ENCODE measurements around the gene TDRKH.
A peak's percentile ranks its signal among the peaks of the same experiment; 100 is the strongest.

TDRKH gene

DNA sequence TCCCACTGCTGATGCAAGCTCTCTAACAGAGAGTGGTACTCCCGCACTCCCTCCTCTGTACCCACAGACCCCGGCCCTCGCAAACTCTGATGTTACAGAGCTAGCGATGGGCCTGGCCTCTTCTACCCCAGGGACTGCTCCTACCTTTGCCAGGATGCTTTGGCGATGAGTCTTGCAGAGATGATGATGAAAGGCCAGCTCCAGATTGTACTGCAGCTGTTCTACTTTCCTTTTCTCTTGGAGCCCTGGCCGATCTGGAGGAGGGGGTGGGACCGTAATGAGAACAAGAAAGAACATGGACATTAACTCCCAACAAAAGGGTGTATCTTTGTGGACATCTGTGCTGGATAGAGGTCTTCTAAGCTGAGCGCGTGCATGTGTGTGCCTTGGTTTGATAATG is 20.9 kb upstream of the TDRKH start:
- H3K27me3 ChIP-seq (ENCODE audit: insufficient read depth, low read length, poor library complexity): no peaks in the 10 kb centered on the region
- H3K79me1 ChIP-seq (ENCODE audit: low read length): no peaks in the 10 kb centered on the region
- H3K9ac ChIP-seq (ENCODE audit: low read length): no peak overlapping the region
- no peak overlapping the region for H2AK5ac ChIP-seq (ENCODE audit: low read length)
- no peaks in the 10 kb centered on the region for H3K4me1 ChIP-seq (ENCODE audit: control insufficient read depth, low read depth, low read length)
- no peak overlapping the region for H2BK120ac ChIP-seq (ENCODE audit: low read depth, low read length)
- no CpG with 5 or more reads among the region's 9 CpGs for WGBS (ENCODE audit: extremely low coverage, insufficient coverage, low lambda C conversion rate)
- peak; percentile 21 for DNase-seq
- no peaks in the 10 kb centered on the region for H3K79me2 ChIP-seq (ENCODE audit: control insufficient read depth, insufficient read depth, low read length)
- no peak overlapping the region for H3K4me3 ChIP-seq (ENCODE audit: low read length)
- no peak overlapping the region for H3K27ac ChIP-seq (ENCODE audit: low read depth, low read length)
- H2BK15ac ChIP-seq (replicated peaks; ENCODE audit: low read depth): no peak overlapping the region
- H3K4me2 ChIP-seq (ENCODE audit: low read length): no peak overlapping the region
- H2BK5ac ChIP-seq (ENCODE audit: low read length): no peak overlapping the region
- H4K5ac ChIP-seq (ENCODE audit: low read length): no peak overlapping the region
- no peak overlapping the region for H3K23ac ChIP-seq (ENCODE audit: low read length)
- no peak overlapping the region for H3K18ac ChIP-seq (ENCODE audit: low read length)
- H4K8ac ChIP-seq (ENCODE audit: low read depth, low read length): no peak overlapping the region
- H3K36me3 ChIP-seq (ENCODE audit: control insufficient read depth, insufficient read depth, low read length): no peaks in the 10 kb centered on the region
- H3K4ac ChIP-seq (ENCODE audit: low read depth, low read length): no peak overlapping the region
- H3K56ac ChIP-seq (ENCODE audit: low read length): no peak overlapping the region

DNA sequence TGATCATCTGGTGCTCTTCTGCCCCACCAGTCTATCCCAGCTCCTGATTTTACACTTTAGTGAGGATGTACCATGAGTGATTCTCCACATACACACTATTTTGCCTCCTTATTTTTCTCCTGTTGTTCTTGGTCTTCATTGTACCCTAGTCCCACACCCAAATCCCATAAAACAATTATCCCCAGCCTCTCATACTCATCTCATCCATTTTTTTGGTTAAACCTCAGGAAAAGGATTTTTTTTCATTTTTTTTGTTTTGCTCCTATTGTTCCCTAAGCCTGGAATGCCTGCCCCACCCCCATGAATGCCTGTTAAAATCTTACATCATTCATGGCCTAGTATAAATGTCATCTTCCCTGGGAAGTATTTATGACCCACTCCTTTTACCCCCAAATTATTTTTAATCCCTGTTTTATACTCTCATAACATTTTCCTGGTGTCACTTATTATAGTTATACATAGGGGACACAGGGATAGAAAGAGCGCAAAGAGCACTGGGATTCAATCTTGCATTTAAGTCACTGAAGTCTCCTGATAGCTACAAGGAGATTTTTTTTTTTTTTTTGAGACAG is 19.8 kb upstream of the TDRKH start:
- Histone ChIP-seq H2AK5ac (ENCODE audit: low read length) (no peak overlapping the region), H3K27me3 (ENCODE audit: insufficient read depth, low read length, poor library complexity) (no peaks in the 10 kb centered on the region), H3K4ac (ENCODE audit: low read depth, low read length) (no peak overlapping the region), H3K56ac (ENCODE audit: low read length) (peak overlapping the region; percentile 44), H3K4me3 (ENCODE audit: low read length) (no peak overlapping the region), H3K79me2 (ENCODE audit: control insufficient read depth, insufficient read depth, low read length) (no peaks in the 10 kb centered on the region), H4K8ac (ENCODE audit: low read depth, low read length) (no peak overlapping the region), H3K4me1 (ENCODE audit: control insufficient read depth, low read depth, low read length) (no peaks in the 10 kb centered on the region), H2BK15ac (replicated peaks; ENCODE audit: low read depth) (no peak overlapping the region), H3K9ac (ENCODE audit: low read length) (no peak overlapping the region), H2BK120ac (ENCODE audit: low read depth, low read length) (no peak overlapping the region), H3K27ac (ENCODE audit: low read depth, low read length) (no peak overlapping the region), H2BK5ac (ENCODE audit: low read length) (no peak overlapping the region), H3K36me3 (ENCODE audit: control insufficient read depth, insufficient read depth, low read length) (no peaks in the 10 kb centered on the region), H3K4me2 (ENCODE audit: low read length) (no peak overlapping the region), H4K5ac (ENCODE audit: low read length) (no peak overlapping the region), H3K18ac (ENCODE audit: low read length) (no peak overlapping the region), H3K23ac (ENCODE audit: low read length) (no peak overlapping the region), H3K79me1 (ENCODE audit: low read length) (no peaks in the 10 kb centered on the region)
- no CpG with 5 or more reads among the region's 1 CpG for WGBS (ENCODE audit: extremely low coverage, insufficient coverage, low lambda C conversion rate)
- peak; percentile 65 for DNase-seq

DNA sequence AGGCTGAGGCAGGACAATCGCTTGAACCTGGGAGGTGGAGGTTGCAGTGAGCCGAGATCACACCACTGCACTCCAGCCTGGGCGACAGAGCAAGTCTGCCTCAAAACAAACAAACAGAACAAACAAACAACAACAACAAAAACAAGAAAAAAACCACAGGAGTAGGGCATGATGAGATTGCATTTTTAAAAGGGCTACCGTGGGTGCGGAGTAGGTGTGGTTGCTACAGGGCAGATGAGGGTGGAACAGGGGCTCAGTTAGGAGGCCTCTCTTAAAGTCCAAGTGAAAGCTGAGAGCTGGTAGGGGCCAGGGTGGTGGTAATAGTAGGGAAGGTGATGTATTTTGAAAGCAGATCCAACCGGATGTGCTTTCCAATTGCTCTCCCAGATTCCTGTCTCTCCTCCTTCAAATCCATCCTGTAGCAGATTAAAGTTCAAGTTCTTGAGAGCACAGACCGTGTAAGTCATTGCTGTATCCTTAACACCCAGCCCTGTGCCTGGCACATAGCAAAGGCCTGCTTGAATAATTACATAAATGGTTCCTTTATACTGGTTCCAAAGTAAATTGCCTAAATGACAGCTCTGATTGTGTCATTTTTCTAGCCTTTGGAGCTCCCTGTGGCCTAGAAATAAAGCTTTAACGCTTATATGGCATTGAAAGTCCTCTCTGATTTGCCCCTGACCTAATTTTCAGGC is 19.1 kb upstream of the TDRKH start:
- Histone ChIP-seq H3K4me2 (ENCODE audit: low read length) (no peak overlapping the region), H3K27me3 (ENCODE audit: insufficient read depth, low read length, poor library complexity) (no peaks in the 10 kb centered on the region), H3K56ac (ENCODE audit: low read length) (peak overlapping the region; percentile 44), H2BK5ac (ENCODE audit: low read length) (no peak overlapping the region), H3K4ac (ENCODE audit: low read depth, low read length) (no peak overlapping the region), H3K79me1 (ENCODE audit: low read length) (no peaks in the 10 kb centered on the region), H3K4me3 (ENCODE audit: low read length) (no peak overlapping the region), H4K5ac (ENCODE audit: low read length) (no peak overlapping the region), H2BK15ac (replicated peaks; ENCODE audit: low read depth) (no peak overlapping the region), H4K8ac (ENCODE audit: low read depth, low read length) (no peak overlapping the region), H3K23ac (ENCODE audit: low read length) (no peak overlapping the region), H3K4me1 (ENCODE audit: control insufficient read depth, low read depth, low read length) (no peaks in the 10 kb centered on the region), H3K18ac (ENCODE audit: low read length) (no peak overlapping the region), H3K79me2 (ENCODE audit: control insufficient read depth, insufficient read depth, low read length) (no peaks in the 10 kb centered on the region), H2BK120ac (ENCODE audit: low read depth, low read length) (no peak overlapping the region), H3K27ac (ENCODE audit: low read depth, low read length) (no peak overlapping the region), H3K36me3 (ENCODE audit: control insufficient read depth, insufficient read depth, low read length) (no peaks in the 10 kb centered on the region), H3K9ac (ENCODE audit: low read length) (no peak overlapping the region), H2AK5ac (ENCODE audit: low read length) (no peak overlapping the region)
- no CpG with 5 or more reads among the region's 8 CpGs for WGBS (ENCODE audit: extremely low coverage, insufficient coverage, low lambda C conversion rate)
- DNase-seq: peak; percentile 34

DNA sequence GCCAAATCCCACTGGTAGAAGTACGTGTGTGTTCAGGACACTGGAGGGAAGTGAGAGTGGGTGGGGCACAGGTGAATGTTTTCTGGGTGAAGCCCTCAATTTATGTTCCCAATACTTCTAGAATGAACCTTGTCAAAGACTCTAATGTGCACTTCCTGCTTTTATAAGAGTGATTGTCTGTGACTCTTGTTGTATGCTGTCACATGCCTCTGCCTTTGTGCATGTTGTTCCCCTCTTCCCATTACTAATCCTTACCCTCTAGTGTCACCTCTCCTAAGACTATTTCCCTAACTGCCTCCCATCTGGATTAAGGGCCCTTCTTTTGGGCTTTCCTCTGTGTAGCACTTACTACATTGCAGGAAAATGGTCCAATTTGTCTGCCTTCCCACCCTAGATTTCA is 17.5 kb upstream of the TDRKH start:
- no peaks in the 10 kb centered on the region for H3K79me2 ChIP-seq (ENCODE audit: control insufficient read depth, insufficient read depth, low read length)
- H2BK5ac ChIP-seq (ENCODE audit: low read length): no peak overlapping the region
- H3K56ac ChIP-seq (ENCODE audit: low read length): no peak overlapping the region
- H3K36me3 ChIP-seq (ENCODE audit: control insufficient read depth, insufficient read depth, low read length): no peaks in the 10 kb centered on the region
- no peak overlapping the region for H2AK5ac ChIP-seq (ENCODE audit: low read length)
- no peaks in the 10 kb centered on the region for H3K4me1 ChIP-seq (ENCODE audit: control insufficient read depth, low read depth, low read length)
- no peaks in the 10 kb centered on the region for H3K27me3 ChIP-seq (ENCODE audit: insufficient read depth, low read length, poor library complexity)
- H2BK120ac ChIP-seq (ENCODE audit: low read depth, low read length): no peak overlapping the region
- H3K9ac ChIP-seq (ENCODE audit: low read length): no peak overlapping the region
- H3K4me3 ChIP-seq (ENCODE audit: low read length): no peak overlapping the region
- no peak overlapping the region for H4K5ac ChIP-seq (ENCODE audit: low read length)
- H3K79me1 ChIP-seq (ENCODE audit: low read length): no peaks in the 10 kb centered on the region
- H3K23ac ChIP-seq (ENCODE audit: low read length): no peak overlapping the region
- no peak for DNase-seq
- no peak overlapping the region for H4K8ac ChIP-seq (ENCODE audit: low read depth, low read length)
- no peak overlapping the region for H3K4ac ChIP-seq (ENCODE audit: low read depth, low read length)
- no CpG with 5 or more reads among the region's 1 CpG for WGBS (ENCODE audit: extremely low coverage, insufficient coverage, low lambda C conversion rate)
- no peak overlapping the region for H3K27ac ChIP-seq (ENCODE audit: low read depth, low read length)
- H2BK15ac ChIP-seq (replicated peaks; ENCODE audit: low read depth): no peak overlapping the region
- no peak overlapping the region for H3K18ac ChIP-seq (ENCODE audit: low read length)
- no peak overlapping the region for H3K4me2 ChIP-seq (ENCODE audit: low read length)

DNA sequence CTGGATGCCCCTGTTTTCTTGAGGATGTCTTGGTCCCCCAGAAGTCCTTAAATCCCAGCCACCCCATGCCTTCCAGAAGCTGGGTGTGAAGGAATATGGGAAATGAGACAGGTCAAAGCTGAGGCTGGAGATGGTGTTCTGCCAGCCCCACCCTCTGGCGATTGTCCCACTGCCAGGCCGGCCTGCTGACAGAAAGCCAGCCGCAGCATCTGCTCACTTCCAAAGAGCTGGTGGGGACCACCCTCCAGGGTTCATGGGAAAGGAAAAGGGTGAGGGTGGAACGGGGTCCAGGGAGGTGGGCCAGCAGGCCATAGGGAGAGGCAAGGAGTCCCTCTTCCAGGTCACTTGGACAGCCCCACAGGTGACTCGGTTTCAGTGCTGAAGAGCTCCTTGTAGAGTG is 16.8 kb upstream of the TDRKH start:
- no peaks in the 10 kb centered on the region for H3K36me3 ChIP-seq (ENCODE audit: control insufficient read depth, insufficient read depth, low read length)
- no peak overlapping the region for H3K4ac ChIP-seq (ENCODE audit: low read depth, low read length)
- no peak overlapping the region for H2AK5ac ChIP-seq (ENCODE audit: low read length)
- H3K18ac ChIP-seq (ENCODE audit: low read length): no peak overlapping the region
- H2BK15ac ChIP-seq (replicated peaks; ENCODE audit: low read depth): no peak overlapping the region
- no peak overlapping the region for H2BK5ac ChIP-seq (ENCODE audit: low read length)
- no peak overlapping the region for H3K23ac ChIP-seq (ENCODE audit: low read length)
- no CpG with 5 or more reads among the region's 5 CpGs for WGBS (ENCODE audit: extremely low coverage, insufficient coverage, low lambda C conversion rate)
- DNase-seq: no peak
- no peaks in the 10 kb centered on the region for H3K4me1 ChIP-seq (ENCODE audit: control insufficient read depth, low read depth, low read length)
- no peak overlapping the region for H3K4me2 ChIP-seq (ENCODE audit: low read length)
- H3K4me3 ChIP-seq (ENCODE audit: low read length): no peak overlapping the region
- no peak overlapping the region for H3K56ac ChIP-seq (ENCODE audit: low read length)
- H4K5ac ChIP-seq (ENCODE audit: low read length): no peak overlapping the region
- H2BK120ac ChIP-seq (ENCODE audit: low read depth, low read length): no peak overlapping the region
- no peaks in the 10 kb centered on the region for H3K27me3 ChIP-seq (ENCODE audit: insufficient read depth, low read length, poor library complexity)
- H3K9ac ChIP-seq (ENCODE audit: low read length): no peak overlapping the region
- no peaks in the 10 kb centered on the region for H3K79me2 ChIP-seq (ENCODE audit: control insufficient read depth, insufficient read depth, low read length)
- H3K27ac ChIP-seq (ENCODE audit: low read depth, low read length): no peak overlapping the region
- H4K8ac ChIP-seq (ENCODE audit: low read depth, low read length): no peak overlapping the region
- no peaks in the 10 kb centered on the region for H3K79me1 ChIP-seq (ENCODE audit: low read length)

DNA sequence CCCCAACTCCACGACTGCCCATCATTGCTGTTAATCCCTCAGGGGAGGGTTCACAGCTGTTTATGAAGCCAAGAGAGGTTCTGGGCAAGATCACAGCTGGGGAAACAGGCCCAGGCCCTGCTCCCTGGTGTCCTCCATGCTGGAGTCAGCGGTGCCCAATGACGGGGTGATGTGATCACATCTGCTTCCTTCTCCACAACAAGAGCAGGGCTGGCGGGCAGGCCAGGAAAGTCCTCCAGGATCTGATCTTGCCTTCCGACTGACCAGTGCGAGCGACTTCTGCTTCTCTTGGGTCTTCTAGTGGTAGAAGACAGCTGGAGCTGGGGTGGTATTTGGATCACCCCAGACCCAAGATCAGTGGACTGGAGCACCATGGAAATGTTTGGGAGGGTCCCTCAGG is 15.9 kb upstream of the TDRKH start:
- no peak overlapping the region for H3K4me2 ChIP-seq (ENCODE audit: low read length)
- no peak overlapping the region for H2AK5ac ChIP-seq (ENCODE audit: low read length)
- H3K9ac ChIP-seq (ENCODE audit: low read length): no peak overlapping the region
- H2BK15ac ChIP-seq (replicated peaks; ENCODE audit: low read depth): no peak overlapping the region
- no peak overlapping the region for H3K4me3 ChIP-seq (ENCODE audit: low read length)
- H3K56ac ChIP-seq (ENCODE audit: low read length): no peak overlapping the region
- H2BK120ac ChIP-seq (ENCODE audit: low read depth, low read length): no peak overlapping the region
- no peak overlapping the region for H3K23ac ChIP-seq (ENCODE audit: low read length)
- no peak overlapping the region for H2BK5ac ChIP-seq (ENCODE audit: low read length)
- no peak overlapping the region for H3K27ac ChIP-seq (ENCODE audit: low read depth, low read length)
- no peak overlapping the region for H3K18ac ChIP-seq (ENCODE audit: low read length)
- H3K27me3 ChIP-seq (ENCODE audit: insufficient read depth, low read length, poor library complexity): no peaks in the 10 kb centered on the region
- no CpG with 5 or more reads among the region's 7 CpGs for WGBS (ENCODE audit: extremely low coverage, insufficient coverage, low lambda C conversion rate)
- no peak overlapping the region for H4K5ac ChIP-seq (ENCODE audit: low read length)
- no peaks in the 10 kb centered on the region for H3K36me3 ChIP-seq (ENCODE audit: control insufficient read depth, insufficient read depth, low read length)
- no peaks in the 10 kb centered on the region for H3K79me1 ChIP-seq (ENCODE audit: low read length)
- no peak overlapping the region for H3K4ac ChIP-seq (ENCODE audit: low read depth, low read length)
- DNase-seq: no peak
- no peak overlapping the region for H4K8ac ChIP-seq (ENCODE audit: low read depth, low read length)
- no peaks in the 10 kb centered on the region for H3K79me2 ChIP-seq (ENCODE audit: control insufficient read depth, insufficient read depth, low read length)
- H3K4me1 ChIP-seq (ENCODE audit: control insufficient read depth, low read depth, low read length): no peaks in the 10 kb centered on the region
